ENCODE results near the gene WNK2.

WNK2 gene

DNA sequence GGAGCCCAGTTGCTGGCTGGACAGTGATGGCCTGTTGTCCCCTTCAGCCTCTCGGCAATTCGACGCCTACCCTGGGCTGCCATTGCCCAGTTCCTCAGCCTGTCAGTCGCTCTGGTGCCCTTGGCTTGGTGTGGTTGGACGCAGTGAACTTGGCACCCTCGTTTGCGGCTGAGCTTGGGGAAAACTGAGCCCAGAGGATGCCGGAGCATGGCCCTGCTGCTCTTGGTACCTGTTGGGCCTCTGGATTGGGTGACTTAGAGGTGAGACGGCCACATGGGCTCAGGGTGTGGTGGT is 16.5 kb downstream of the WNK2 start:
- DNase-seq (ENCODE audit: low spot score) = no peak

DNA sequence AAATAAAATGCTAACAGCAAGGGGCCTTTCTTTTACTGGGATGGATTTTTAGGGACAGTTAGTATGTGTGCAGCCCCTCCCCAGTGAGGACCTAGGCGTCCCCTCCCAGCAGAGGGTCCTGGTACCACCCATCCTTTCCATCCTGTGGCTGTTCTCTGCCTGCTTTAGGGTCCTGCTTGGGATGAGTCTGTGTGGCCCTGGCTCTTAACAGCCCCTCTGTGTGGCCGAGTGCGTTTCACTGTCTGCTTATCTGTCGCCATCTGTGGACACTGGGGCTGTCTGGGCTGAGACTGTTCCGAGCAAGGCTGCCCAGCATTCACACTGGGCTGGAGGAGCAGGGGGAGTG is 17.0 kb downstream of the WNK2 start:
- no peak for DNase-seq (ENCODE audit: low spot score)

DNA sequence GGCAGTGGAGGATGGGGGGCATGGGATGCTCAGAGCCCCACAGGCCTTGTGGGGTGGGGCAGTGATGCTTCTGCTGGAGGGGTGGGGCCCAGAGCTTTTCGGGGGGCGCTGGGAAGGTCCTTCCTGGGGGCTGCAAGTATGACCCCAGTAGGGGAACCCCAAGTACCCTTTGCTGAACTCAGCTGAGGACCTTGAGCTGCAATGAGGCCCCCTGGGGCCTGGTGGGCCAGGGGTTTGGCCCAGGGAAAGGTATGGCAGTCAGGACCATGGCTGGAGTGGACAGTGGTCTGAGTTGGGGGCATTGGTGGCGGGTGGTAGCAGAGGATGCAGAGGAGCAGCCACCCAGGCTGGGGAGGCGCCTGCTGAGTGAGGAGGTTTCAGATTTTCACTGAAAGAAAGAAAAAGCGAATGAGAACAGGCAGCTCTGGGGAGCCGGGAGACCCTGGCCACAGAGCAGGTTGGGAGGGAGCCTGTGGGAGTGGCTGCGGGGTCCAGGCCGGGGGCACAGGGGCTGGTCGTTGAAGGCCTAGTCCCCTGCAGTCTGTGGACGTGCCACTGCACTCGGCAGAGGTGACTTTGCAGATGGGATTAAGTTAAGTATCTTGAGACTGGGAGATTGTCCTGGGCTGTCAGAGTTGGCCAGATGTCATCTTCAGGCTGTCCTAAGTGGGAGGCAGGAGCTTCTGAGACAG is 19.2 kb downstream of the WNK2 start:
- DNase-seq (ENCODE audit: low spot score) = no peak

DNA sequence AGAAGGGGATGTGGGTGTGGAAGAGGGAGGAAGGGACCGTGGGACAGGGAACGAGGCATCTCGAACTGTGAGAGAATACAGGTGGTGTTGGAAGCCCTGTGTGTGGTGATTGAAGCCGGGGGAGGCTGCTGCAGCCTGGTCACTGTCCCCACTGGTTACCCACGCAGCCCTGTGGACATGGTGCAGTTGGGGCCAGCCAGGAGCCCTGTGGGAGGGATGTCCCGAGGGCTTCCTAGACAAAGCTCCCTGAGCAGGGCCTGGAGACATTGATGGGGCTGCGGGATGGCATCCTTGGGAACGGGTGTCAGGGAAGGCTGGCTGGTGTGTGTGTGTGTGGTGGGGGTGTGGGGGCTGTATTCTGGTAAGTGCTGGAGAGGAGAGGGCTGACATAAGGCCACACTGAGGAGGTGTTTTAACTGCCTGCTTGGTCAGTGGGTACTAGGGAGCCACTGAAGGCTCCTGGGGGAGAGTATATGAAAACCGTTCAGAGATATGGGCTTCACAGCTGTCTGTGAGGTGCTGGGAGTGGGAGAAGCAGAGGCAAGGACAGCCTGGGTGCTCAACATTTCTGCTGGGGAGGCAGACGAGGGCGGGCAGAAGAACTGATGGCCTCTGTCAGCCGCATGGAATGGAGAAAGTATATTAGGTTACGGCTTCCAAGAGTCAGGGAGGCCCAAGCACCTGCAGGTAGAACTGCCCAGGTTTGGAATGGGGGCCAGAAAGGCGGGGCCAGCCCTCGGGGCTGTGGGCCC is 20.0 kb downstream of the WNK2 start:
- DNase-seq (ENCODE audit: low spot score) = no peak

DNA sequence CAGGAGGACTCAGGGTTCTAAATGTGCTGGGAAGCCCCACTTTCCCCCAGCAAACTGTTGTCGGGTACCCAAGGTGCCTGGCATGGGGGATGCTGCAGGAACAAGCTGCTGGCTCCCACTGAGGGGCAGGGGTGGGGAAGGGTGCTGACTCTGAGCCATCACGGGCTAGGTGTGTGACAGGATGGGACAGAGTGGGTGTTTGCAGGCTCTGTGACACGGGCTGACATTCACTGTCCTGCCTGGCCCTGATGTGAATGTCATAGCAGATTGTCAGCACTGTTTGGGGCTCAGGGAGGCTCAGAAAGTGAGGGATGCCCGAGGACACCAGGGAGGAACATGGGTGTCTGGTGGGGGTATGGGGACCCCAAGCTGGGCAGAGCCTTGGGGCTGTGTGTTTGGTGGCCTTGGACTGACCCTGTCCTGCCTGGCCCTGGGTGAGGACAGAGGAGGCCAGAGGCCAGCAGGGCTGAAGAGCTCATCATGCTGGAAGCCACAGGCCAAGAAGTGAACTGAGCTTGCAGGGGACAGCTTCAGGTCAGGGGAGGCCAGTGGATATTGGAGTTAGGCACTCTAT is 20.6 kb downstream of the WNK2 start:
- DNase-seq (ENCODE audit: low spot score) = no peak

DNA sequence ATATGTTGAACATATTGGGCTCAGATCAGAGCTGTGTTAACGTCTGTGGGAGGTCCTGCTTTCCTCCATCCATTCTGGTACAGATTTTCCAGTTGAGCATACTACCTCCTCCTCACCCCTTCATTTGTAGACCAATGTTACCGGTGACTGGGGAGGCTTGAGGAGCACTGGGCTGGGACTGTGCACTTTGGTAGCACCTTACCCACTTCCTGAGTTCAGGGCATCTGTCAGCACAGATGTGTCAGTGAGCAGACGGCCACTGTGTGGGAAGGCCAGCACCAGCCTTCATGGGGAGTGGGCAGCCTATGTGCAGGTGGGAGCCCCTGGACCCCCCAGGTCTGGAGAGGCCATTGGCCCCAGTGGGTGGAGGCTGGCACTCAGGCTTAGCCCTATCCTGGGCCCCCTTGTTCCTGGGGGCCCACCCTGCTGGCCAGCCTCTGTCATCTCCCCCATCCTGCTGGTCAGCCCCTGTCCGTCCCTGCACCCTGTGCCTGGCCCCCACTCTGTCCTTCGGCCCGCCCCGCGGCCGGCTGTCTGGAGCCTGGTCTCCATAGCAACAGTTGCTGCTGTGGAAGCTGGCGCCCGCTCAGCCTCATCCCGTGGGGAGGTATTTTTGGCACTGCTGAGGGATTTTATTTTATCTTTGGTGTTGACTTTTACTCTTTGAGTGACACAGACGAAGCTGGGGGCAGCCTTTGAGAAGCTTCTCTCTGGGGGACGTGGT is 21.3 kb downstream of the WNK2 start:
- no peak for DNase-seq (ENCODE audit: low spot score)

DNA sequence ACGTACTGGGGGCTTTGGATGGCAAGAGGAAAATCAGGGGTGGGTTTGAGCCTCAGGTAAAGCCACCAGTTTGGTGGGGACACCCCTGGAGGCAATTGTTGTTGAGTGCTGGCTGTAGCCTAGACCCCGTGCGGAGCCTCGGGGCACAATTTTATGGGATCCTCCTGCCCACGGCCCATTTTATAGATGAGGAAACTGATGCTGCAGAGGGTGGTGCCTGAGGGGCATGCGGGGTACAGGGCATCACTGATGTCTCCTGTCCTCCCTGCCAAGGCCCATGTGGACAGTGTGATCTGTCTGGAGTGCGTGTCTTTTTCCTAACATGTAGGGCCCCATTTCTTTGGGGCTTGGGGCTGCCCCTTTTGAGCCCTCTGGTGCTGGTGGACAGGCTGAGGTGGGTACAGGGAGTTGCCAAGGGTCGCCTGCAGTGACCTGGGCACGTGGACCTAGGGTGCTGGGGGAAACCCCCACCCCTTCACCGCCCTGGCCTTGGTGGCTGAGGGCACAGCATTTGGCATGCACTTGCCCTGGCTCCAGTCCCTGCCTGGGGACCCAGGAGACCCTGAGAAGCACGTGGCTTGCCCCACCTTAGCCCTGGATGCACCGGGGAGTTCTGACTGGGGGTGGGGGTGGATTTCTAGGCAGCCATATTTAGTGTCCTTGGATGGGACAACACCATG is 22.1 kb downstream of the WNK2 start:
- DNase-seq (ENCODE audit: low spot score) = no peak

DNA sequence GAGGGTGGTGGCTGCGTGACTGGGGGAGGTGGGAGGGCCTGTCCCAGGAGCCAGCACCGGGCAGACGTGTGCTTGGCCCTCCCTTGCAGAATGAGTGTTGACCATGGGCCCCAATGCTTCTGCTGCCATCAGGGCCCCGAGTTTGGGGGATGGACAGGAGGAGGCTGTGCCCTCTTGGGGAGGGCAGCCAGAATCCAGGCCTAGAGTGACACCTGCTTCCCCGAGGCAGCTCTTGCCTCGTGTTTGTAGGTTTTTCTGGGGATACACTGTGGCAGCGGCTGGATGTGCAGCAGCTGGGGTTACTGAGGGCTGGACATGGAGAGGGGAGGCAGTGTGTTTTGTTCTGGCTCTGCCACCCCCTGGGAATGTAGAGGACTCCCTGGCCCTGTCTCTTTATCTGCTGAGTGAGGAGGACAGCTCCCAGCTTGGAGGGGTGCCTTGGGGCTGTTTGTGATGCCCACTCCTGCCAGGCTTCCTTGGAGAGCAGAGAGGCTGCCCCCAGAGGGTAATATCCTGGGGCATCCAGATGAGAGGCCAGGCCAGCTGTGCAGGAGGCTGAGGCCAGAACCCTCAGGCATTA is 22.7 kb downstream of the WNK2 start:
- no peak for DNase-seq (ENCODE audit: low spot score)

DNA sequence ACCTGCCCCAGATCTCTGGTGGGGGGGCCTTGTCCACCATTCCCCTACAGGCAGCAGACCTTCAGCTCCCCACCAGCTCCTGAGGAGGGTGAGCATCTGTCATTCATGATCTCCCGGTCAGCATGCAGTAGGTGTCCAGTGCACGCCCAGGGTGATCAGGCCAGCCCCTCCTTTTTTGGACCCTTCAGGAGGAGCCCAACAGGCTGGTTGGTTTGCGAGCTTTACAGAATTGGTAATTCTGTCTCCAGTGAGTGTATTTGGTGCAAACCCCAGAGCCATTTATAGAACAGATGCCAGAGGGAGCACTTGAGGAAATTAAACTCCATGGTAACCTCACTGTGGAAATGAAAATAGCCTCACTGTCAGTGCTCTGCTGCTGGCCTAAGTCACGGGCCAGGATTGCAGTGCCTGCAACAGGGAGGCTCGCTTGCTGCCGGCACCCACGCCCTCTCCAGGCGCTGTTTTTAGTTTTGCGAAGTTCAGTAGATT is 23.4 kb downstream of the WNK2 start:
- no peak for DNase-seq (ENCODE audit: low spot score)

DNA sequence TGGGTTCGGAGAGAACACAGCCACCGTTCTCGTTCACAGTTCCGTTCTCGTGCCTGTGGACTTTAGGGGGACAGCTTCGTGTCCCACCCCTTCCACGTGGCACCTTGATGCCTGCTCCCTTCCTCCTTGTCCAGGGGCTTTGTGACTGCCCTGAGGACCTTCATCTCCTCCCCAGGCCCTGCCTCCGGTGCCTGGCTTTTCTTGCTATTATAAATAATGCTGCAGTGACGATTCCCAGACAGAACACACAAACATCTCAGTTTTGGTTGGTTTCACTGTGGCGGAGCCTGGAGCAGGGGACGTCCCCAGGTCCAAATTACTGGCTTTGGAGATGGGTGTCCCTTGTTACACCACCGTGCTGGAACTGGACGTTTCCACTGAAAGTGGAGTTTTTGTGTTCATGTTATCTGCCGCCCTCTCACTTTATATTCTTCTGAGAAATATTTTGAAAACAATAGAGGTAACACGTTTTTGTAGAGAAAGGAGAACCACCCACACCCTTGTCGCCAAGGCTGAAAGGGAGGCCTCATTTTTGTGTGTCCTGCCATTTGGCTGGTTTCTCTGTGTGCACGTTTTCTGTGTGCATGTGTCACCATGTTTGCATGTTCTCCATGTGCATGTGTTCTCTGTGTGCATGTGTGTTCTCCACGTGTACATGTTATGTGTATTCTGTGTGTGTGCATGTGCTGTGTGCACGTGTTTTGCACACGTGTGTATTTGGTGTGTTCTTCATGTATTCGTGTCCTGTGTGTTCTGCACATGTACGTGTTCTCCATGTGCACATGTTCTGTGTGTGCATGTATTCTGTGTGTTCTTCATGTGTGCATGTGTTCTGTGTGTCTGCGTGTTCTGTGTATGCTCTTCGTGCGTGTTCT is 24.2 kb downstream of the WNK2 start:
- no peak for DNase-seq (ENCODE audit: low spot score)

DNA sequence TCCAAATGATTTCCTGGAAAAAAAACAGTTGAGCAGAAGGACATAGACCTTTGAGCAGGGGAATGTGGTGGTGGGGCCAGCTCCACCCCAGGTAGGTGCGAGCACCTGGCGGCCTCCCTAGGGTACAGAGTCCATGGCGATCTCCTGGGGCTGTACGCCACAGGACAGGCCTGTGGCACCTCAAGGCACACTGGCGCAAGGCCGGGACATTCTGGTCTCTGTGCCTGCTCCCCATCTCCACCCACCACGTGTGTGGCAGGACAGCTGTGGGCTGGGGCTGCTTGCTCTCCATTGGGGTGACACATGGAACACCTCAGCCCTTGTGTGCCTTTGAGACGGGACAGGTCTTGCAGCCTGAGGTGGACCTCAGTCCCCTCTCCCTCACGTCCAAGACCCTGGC is 25.2 kb downstream of the WNK2 start:
- no peak for DNase-seq (ENCODE audit: low spot score)

DNA sequence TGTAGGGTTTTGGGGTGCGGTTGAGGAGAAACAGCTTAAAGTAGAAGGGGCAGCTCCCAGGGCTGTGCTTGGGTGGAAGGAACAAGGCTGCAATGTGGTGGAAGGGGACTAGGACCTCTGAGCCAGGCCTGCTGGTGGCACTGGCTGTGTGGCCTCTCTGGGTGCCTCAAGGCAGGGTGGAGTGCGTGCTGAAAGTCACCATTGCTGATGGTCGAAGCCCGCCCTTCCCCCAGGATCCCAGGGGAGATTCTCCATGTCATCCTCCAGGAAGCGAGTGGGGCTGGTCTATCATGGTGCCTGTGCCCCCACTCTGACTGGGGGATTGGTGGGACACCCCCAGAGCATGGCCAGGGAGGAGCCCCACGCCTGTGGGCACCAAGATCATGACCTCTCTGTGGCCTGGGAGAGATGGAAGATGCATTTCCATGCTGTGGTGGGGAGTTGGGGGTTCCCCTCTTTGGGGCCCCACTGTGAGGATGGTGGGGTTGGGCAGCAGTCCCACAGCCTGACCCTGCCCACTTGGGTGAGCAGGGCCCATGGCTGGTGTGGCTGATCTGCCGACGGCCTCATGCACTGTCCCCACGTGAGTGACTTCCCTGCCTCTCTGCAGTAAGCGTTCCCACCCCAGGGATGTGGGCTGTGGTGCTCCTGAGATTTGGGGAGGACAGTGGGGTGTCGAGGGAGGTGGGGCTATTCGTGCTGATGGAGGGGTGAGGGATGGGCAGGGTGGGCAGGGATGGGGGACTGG is 25.8 kb downstream of the WNK2 start:
- no peak for DNase-seq (ENCODE audit: low spot score)

DNA sequence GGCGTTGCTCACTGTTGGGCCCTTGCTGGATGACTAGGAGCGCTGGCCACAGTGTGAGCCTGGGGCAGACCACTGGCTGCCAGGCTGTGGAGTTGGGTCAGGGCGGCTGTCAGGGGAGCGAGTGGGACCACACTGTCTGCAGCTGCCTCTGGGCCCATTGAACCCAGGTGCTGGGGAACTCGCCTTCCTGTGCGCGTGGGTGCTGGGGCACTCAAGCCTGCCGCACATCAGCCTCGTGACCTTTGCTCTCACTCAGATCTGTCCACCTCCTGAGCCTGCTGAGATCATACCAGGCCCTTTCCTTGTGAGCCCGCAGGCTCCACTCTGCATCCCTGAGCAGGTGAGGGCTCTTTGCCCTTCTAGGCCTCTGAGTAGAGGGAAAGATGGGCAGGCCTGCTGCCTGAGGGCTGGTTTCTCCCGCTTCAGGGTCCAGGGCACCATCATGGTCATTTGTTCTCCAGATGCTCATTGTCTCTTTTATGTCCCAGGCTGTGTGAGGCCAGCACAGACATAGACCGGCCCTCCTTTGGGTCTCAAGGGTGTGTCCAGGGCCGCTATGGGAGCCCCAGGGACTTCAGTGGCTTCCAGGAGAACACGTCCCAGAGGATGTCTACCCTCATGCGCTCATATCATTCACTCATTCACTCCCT is 26.5 kb downstream of the WNK2 start:
- DNase-seq (ENCODE audit: low spot score) = no peak

DNA sequence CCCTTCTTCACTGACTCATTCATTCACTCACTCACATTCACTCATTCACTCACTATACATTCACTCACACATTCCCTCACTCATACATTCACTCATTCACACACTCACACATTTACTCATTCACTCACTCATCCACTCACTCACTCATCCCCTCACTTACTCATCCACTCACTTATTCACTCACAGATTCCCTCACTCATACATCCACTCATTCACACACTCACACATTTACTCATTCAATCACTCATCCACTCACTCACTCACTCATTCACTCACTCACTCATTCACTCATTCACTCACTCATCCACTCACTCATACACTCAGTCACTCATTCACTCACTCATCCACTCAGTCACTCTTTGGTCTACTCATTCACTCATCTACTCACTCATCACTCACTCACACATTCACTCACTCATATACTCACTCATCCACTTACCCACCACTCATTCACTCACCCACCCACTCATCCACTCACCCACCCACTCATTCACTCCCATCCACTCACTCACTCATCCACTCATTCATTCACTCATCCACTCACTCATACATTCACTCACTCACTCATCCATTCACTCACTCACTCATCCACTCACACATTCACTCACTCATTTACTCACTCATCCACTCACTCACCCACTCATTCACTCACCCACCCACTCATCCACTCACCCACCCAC is 27.2 kb downstream of the WNK2 start:
- DNase-seq (ENCODE audit: low spot score) = no peak

DNA sequence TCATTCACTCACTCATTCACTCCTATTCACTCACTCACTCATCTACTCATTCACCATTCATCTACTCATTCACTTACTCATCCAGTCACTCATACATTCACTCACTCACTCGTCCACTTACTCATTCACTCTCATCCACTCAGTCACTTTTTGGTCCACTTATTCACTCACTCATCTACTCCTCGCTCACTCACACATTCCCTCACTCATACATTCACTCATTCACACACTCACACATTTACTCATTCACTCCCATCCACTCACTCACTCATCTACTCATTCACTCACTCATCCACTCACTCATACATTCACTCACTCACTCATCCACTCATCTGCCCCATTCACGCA is 27.7 kb downstream of the WNK2 start:
- DNase-seq (ENCODE audit: low spot score) = no peak

DNA sequence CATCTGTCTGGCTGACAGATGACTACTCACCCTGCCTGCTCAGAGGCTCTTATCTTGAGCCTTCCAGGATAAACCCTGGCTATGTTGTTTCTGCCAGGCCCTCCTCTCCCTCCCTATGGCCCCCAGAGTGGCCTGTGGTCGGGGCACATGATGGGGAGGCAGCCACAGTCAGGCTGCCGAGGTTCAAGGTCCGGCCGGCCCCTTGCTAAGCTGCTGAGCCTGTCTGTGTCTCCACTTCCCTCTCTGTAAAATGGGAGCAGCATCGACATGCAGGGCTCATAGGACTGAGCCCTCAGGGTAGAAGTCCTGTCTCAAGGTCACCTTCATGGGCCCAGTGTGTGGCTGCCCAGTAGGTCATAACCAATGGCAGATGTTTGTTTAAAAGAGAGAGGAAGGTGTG is 28.5 kb downstream of the WNK2 start:
- DNase-seq (ENCODE audit: low spot score) = no peak

DNA sequence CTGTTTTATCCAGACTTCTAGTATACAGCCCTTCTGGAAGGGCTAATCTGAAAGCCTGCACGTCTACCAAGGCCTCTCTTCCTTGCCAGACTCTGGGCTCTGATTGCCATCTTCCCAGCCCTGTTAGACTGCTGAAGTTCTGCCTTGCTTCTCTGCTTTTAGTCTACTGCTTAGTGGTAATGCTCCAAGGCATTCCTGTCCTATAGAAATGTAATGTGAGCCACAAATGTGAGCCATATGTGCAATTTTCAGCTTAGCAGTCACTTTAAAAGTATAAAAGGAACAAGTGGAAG is 32.1 kb downstream of the WNK2 start:
- no peak for DNase-seq (ENCODE audit: low spot score)

DNA sequence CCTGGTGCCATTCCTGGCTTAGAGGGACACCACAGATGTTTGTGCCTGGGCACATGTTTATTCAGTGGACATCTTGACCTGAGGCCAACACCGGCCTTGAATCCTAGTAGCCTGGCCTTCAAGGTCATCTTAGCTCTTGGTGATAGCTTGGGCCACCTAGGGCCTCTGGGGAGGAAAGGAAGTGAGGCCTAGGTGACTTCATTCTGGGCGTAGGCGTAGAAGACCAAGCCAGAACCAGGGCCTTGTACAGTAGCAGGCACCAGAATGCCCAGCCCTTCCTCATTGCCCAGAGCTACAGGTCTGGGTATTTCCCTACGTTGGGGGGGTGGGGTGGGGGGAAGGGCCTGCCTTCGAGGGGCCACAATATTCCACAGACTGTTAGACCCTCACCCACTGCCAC is 33.8 kb downstream of the WNK2 start:
- no peak for DNase-seq (ENCODE audit: low spot score)

DNA sequence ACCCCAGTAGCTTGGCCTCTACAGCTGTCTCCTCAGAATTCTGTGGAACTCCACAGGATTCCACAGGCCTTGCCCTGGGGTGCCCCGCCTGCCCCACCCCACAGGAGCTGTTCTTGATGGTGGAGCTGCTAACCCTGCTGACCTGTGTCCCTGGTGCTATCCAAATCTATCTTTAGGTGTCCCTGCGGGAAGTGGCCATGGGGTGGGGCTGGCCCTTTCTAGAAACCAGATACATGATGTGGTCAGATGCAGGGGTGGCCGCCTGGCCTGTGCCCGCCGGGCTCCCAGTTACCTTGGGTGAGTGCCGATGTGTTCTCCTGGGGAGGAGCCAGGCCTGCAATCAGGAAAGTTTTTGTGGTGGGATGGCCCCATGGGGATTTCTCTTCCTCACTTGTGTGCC is 34.2 kb downstream of the WNK2 start:
- no peak for DNase-seq (ENCODE audit: low spot score)

Data from kidney capillary endothelial cell (primary cell).